Right ventricle myocardium superior (tissue), 1 donor: ENCODE measurements around the gene TCTN1. TPM values are rescaled to one million over a fixed set of nuclear protein-coding genes. Genes with fewer than 3 reads are reported as not detected.
"Not testable (repeated sequence)": the region's sequence is repeated elsewhere in the genome, so short reads cannot be mapped to it uniquely, and the experiment has no call there.

Experiments used
- ATAC-seq: fragments of 200-7000 bp; cut with Tn5 transposase; one replicate; pipeline ENCODE4 v1.9.1; 2020; ENCODE audit warnings: mild to moderate bottlenecking; ENCODE audit not compliant: poor library complexity
- DNase-seq: peaks from one replicate; pipeline ENCODE4 v3.0.0-alpha.2; 2020
- intact Hi-C: fragments of 100-400 bp; cut with DNase I; formaldehyde crosslinking; loops from one replicate; pipeline ENCODE4 v1.11.2; 2022
- total RNA-seq: library from RNA; stranded (reverse); fragmentation: NEBNext Ultra II Directional; extraction: Animal tissue kit (Norgen Biotek cat#: 25700); gene quantifications from one replicate; pipeline ENCODE4 v1.2.1, GENCODE V29; 2021
- donor health status: DM: no; HTN: yes; CAD: no; lungs with severe emphysema.

The TCTN1 gene
- total RNA-seq, 1 donor from 2014 or later, result 21.1 TPM

- DNase-seq (no peak), ATAC-seq (no peak)
- intact Hi-C loops, result loop anchor here (5.0 kb wide), 1 partner anchor 71 kb away; the partner anchor contains the start of gene HVCN1
Measured at GRCh38 chr12:110616471-110617115, 2.7 kb downstream of the TCTN1 start.

- DNase-seq (no peak), ATAC-seq (no peak)
- intact Hi-C loops, result loop anchor here (5.0 kb wide), 1 partner anchor 68 kb away; the partner anchor contains the start of gene HVCN1
Measured at GRCh38 chr12:110619534-110619953, 5.6 kb downstream of the TCTN1 start.

GRCh38 chr12:110622582-110622981 is 8.7 kb downstream of the TCTN1 start:
- DNase-seq, result no peak
- ATAC-seq, result no peak
- intact Hi-C loops, result no loop called here

GRCh38 chr12:110627500-110628195 is 13.7 kb downstream of the TCTN1 start:
- no peak for ATAC-seq
- intact Hi-C loops, result no loop called here
- DNase-seq, result no peak

- ATAC-seq, result no peak
- DNase-seq, result no peak
- intact Hi-C loops, result no loop called here
Measured at GRCh38 chr12:110635055-110635454, 21.1 kb downstream of the TCTN1 start.

GRCh38 chr12:110636516-110636915 is 22.6 kb downstream of the TCTN1 start:
- no peak for DNase-seq
- ATAC-seq, result no peak
- intact Hi-C loops, result no loop called here

GRCh38 chr12:110637869-110638441 is 24.0 kb downstream of the TCTN1 start:
- DNase-seq (no peak), ATAC-seq (no peak)
- intact Hi-C loops, result no loop called here

GRCh38 chr12:110638796-110639195 is 24.9 kb downstream of the TCTN1 start:
- DNase-seq (no peak), ATAC-seq (no peak)
- intact Hi-C loops, result no loop called here

GRCh38 chr12:110639336-110640141 is 25.6 kb downstream of the TCTN1 start:
- ATAC-seq (peak; percentile 39), DNase-seq (no peak)
- intact Hi-C loops, result no loop called here

- DNase-seq, result peak; percentile 74
- ATAC-seq, result peak; percentile 93
- intact Hi-C loops, result no loop called here
Measured at GRCh38 chr12:110640275-110641025, 26.5 kb downstream of the TCTN1 start.

- ATAC-seq (peak; percentile 11), DNase-seq (peak; percentile 54)
- intact Hi-C loops, result no loop called here
Measured at GRCh38 chr12:110641521-110641920, 27.6 kb downstream of the TCTN1 start.

GRCh38 chr12:110647631-110648040 is 33.7 kb downstream of the TCTN1 start:
- ATAC-seq, result no peak
- no peak for DNase-seq
- intact Hi-C loops, result no loop called here

- ATAC-seq, result no peak
- intact Hi-C loops, result no loop called here
Measured at GRCh38 chr12:110649341-110649847, 35.5 kb downstream of the TCTN1 start.

GRCh38 chr12:110654238-110654637 is 40.3 kb downstream of the TCTN1 start:
- DNase-seq, intact Hi-C loops, ATAC-seq: not testable (repeated sequence)

More at GRCh38 chr12:110649341-110649847, 35.5 kb downstream of the TCTN1 start:
- no peak for DNase-seq

- intact Hi-C loops, result no loop called here
- no peak for ATAC-seq
Measured at GRCh38 chr12:110656071-110656655, 42.2 kb downstream of the TCTN1 start.

GRCh38 chr12:110657747-110658146 is 43.8 kb downstream of the TCTN1 start:
- ATAC-seq (peak; percentile 58), DNase-seq (peak; percentile 65)
- intact Hi-C loops, result no loop called here

More at GRCh38 chr12:110656071-110656655, 42.2 kb downstream of the TCTN1 start:
- DNase-seq, result no peak

- intact Hi-C loops, result no loop called here
- no peak for ATAC-seq
Measured at GRCh38 chr12:110658242-110658641, 44.3 kb downstream of the TCTN1 start.

GRCh38 chr12:110658878-110659277 is 44.9 kb downstream of the TCTN1 start:
- DNase-seq (no peak), ATAC-seq (no peak)
- intact Hi-C loops, result no loop called here

More at GRCh38 chr12:110658242-110658641, 44.3 kb downstream of the TCTN1 start:
- DNase-seq, result no peak
